Measurements from ENCODE around the gene KCNIP1.

KCNIP1 gene

DNA sequence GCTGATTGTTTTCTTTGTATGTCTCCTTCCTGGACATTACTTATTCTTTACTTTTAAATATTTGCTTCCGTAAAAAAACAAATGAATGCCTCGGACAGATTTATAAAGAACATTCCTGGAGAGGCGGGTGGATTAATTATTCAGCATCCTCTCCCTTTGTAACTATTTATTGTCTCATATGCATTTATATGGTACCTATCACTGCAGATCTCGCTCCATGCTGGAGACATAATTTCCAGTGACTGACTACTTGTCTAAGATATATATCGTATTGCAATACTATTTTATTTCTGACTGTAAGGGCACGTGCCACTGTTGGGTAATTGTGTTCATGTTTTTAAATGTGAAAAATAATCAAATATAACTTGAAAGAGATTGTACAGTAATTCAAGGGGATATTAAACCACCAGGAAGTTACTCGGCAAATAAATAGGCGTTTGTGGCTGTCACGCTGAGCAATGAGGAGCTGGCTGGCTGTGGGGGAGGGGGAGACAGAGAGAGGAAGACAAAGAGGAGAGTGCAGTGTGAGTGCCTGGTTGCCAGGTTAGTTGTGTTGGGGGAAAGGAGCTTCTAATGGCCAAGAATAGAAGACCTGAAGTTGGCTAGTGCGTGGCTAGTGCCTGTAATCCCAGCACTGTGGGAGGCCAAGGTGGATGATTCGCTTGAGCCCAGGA lies 147.9 kb downstream of the KCNIP1 start:
- no peak for FAIRE-seq

DNA sequence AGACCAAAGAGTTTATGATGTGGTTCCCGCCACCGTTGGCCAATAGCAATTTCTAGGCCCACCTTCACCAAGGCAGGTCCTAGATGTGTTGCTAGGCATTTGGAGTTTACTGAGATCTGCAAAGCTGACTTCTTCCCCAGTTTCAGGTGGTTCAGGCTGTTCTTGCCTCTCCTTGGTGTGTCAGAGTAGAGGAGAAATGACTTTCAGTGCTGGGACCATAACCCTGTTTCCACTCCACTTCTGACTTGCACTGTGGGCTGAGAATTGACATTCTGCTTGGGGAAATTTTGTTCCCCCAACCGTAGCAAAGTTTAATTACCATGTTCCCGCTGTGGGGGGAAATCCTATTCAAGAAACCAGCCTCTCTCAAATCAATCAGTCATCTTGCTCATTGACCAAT lies 151.7 kb downstream of the KCNIP1 start:
- no peak for FAIRE-seq

DNA sequence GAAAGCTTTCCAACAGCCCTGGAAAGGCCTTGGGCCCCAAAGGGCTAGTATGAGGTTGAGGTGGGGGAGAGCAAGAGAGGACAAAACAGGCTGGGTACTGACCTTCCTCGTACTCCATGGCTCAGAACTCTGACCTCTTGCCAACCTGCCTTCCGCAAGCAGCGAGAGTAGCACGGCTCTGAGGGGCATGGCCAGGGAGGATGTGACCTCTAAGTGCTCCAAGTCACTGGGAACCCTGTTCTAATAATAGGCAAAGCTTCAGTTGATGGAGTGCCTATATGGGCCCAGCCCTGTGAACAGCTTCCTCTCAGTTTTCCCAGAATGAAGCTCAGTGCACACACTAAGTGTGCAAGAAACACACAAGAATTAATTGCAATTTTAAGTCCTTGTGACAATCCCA lies 152.1 kb downstream of the KCNIP1 start:
- FAIRE-seq, result no peak

DNA sequence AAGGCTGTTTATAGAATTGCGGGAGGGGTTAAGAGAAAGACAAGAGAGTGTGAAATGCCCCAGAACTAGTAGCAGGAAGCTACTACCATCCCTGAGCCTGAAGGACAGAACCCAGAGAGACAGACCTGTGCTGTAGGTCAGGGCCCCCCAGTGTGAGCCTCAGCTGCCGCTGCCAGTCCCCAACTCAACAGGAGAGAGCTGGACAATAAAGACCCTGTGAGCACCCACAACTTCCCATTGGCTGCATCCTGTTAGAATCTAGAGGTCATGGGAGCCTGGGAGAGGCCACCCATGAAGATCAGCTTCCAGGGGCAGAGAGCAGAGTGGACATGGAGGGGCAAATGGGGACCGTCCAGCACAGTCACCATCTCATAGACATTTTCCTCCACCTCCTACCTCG lies 152.5 kb downstream of the KCNIP1 start:
- no peak for FAIRE-seq

DNA sequence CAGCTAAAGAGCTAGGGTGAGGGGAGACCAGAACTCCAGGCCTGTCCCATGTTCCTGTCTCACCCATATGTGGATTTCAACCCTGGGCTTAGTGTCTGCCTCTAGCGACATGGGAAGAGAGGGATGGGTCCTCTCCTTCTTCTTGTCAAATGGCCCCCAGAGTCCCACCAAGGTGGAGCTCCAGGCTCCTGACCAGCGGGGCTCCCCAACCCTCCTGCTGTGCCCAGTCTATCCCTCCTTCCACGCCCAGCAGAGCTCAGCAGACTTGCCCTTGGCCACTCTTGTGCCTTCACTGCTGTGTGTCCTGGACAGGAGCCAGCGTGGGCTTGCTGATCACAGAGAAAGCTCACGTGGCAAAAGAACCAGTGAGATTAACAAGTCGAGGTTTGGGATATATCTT lies 156.7 kb downstream of the KCNIP1 start:
- FAIRE-seq, result no peak

DNA sequence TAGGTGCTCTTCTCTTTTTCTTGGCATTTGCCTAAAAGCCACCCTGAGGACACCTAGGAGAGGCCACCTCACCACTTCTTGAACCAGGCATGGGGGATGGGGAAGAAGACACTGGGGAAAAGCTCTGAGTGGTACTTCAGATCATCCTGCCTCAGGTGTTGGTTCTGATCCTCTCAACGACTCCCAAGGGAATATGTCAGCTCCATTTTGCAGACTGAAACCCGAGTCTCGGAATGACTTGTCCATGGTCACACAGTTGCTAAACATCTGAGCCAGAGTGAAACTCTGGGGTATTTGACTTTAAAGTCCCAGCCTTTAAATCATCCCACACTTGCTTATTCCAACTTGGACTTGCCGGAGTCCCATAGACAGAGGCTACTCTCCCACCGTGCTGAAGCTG lies 159.1 kb downstream of the KCNIP1 start:
- no peak for FAIRE-seq

DNA sequence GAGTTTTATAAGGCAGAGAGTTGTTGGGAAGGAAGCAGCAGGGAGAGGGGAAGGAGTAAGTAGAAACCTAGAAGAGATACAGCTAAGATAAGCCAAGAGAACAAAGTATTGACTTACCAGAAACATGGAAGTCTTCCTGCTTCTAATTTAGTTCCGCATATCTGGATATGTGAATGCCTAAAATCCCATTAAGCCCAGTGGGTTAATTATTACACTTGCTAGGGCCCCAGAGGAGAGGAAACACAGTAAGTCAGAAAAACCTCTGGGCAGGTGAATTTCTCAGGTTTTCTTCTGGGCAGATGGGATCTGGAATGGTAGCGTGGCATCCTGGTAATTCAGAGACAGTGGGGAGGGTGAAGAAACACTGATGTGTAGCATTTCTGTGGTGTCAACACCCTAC lies 175.0 kb downstream of the KCNIP1 start:
- FAIRE-seq, result no peak

DNA sequence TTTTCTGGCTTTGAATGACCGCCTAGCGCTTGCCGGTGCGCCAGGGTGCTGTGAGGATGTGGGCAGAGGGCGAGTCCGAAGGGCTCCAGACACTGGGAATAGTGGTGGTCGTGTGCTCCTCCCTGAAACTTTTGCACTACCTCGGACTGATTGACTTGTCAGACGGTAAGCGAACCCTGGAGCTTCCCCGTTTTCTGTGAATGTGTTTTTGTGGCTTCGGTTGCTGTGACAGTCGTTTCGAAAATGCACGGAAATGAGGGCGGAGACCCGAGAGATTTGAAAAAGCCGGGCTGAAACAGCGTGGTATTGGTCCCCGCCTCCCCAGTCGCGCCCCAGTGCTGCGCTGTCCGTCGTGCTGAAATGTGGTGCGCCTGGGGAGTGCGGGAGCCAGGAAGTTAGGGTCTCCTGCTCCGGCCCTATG lies 177.2 kb downstream of the KCNIP1 start:
- FAIRE-seq, result no peak

DNA sequence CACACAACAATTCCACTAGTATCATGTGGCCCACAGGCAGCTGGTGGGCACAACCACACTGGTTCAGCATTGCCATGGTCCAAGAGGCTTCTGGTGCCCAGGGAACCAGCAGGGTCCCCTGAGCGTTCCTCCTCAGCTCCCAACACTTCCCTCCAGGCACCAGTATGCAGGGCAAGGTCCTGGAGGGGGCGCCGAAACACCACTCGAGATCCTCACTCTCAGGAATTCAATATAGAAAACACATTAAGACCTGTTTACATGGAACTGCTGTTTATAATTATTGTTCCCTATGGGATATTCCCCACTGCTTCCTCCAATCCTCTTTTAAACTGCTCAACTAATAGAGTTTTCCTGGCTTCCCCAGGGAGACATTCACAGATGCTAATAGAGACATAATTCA lies 187.8 kb downstream of the KCNIP1 start:
- no peak for FAIRE-seq

DNA sequence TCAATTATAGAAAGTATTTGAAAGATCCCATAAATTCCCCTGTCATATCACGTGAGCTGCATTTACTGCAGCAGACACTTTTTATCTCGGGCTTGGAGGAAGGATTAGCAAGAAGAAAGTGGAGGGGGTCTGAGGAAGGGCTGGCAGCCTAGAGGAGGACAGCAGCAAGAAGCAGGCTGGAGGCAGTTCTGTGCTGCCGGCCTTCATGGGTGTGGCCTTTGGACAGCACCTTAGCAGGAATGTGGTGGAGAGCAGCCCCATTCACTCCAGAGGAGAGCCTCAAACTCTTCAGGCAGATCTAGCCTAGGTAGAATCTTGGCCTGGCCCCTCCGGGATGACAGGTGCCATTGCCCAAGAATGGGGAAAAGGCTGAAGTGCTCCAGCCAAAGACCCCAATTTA lies 189.9 kb downstream of the KCNIP1 start:
- no peak for FAIRE-seq

DNA sequence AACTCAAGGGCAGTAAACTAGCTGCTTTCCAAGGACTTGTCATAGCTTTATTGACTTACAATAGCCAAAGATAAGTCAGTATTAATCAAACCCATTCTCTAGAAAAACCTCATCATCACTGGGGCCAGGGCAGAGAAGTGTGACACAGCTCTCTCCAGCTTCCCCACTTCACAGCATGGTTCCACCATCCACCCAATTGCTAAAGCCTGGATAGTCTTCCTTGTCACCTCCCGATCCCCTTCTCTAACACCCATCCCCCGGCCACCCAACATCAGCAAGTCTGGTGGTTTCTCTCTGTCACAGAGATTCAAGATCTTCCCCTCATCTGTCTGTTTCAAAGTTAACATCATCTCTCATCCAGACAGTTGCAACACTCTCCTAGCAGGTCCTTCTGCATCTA lies 191.1 kb downstream of the KCNIP1 start:
- no peak for FAIRE-seq

DNA sequence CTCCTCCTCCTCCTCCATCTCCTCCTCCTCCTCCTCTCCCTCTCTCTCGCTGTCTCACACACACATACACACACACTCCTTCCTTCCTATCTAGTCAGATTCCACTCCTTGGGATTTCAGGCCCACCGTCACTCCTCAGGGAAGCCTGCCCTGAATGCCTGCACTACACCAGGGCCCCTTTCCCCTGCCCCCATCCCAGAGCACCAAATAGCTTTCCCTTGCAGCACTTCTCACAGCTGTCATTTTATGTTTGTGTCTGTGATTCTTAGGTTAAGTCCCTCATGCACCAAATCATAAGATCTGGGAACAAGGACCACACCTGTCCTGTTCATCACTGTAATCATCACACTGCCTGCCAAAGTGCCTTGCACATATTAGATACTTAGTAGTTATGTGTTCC lies 193.2 kb downstream of the KCNIP1 start:
- FAIRE-seq, result no peak

DNA sequence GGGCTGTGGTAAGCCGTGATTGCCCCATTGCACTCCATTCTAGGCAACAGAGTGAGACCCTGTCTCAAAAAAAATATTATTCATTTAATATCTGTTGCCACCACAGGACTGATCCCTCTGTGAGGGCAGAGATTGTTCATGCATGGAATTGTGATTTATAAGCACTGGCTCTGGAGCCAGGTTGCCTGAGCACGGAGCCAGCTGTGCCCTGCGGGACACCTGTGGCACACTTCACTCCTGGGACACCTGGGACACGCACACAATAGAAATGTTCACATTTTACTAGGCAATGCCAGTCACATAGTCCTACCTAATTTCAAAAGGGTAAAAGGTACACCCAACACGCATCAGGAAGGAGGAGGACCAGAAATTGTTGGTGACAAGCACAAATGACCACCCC lies 196.7 kb downstream of the KCNIP1 start:
- no peak for FAIRE-seq

DNA sequence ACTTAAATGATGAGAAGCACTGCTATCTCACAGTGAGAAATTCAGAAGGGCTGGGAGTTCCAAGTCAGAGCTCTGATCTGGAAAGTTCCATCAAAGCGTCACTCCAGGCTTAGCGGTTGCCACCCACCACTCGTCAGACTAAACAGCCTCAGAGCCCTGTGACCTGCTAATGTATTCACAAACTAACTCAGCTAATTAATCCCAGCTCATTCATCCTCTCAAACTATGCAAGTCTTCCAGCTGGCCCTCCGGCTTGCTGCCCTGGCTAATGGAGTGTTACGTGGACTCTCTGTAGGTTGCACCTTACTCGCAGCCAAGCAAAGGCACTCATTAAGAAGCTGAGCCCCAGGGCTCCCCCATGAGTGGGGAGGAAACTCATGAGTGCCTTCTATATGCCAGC lies 197.5 kb downstream of the KCNIP1 start:
- FAIRE-seq, result no peak

DNA sequence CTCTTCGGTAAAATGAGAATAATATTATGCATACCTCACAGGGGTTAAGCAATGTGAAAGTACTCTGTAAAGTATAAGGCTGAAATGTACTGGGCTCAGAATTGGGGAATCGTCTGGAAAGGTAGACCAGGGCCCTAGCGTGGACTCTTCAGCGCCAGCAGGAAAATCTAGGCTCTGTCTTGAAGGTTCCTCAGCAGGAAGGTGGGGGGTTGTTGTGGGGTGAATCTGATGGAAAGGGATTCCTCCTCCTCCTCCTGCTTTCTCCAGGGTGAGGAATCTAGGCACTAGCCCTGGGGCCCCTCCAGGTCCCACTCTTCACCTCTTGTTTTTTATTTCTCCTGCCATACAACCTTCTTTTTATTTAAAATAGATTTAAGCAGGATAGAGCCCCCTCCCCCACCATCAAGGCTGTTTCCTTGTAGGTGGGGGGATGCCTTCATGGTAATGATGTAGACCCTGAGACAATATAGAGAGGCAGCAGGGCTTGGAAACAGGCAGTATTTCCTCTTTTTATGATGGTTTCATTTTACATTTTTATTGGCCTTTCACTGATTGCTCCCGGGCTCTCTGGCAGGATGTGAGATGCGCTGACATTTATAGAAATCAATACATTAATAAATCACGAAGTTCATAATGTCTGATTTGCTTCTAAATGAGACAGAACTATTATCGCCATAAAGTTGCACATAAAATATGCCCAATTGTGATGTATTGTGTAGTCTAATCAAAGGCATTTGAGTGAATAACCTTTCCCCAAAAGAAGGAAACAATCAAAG lies 200.8 kb downstream of the KCNIP1 start:
- FAIRE-seq, result no peak

DNA sequence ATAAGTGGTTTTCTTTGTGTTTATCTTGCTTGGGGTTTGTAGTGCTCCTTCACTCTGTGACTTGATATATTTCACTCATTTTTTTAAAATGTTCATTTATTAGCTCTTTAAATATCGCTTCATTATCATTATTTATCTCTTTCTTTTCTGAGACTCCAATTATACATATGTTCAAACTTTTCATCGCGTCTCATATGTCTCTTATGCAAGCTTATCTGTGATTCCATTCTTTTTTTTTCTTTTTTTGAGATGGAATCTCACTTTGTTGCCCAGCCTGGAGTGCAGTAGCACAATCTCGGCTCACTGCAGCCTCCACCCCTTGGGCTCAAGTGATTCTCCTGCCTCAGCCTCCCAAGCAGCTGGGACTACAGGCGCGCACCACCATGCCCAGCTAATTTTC lies 205.8 kb downstream of the KCNIP1 start:
- no peak for FAIRE-seq

DNA sequence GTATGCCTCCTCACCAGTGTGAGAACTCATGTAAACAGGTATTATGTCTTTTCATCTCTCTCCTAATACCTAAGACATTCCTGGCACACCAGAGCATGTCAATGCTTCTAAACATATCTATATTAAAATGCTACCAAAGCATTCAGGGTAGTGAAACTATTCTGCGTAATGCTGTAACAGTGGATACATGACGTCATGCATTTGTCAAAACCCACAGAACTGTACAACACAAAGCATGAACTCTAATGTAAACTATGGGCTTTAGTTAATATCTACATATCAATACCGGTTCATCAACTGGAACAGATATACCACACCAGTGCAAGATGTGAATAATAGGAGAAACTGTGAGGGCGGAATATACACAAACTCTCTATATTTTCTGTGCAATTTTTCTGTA lies 207.5 kb downstream of the KCNIP1 start:
- FAIRE-seq, result no peak

DNA sequence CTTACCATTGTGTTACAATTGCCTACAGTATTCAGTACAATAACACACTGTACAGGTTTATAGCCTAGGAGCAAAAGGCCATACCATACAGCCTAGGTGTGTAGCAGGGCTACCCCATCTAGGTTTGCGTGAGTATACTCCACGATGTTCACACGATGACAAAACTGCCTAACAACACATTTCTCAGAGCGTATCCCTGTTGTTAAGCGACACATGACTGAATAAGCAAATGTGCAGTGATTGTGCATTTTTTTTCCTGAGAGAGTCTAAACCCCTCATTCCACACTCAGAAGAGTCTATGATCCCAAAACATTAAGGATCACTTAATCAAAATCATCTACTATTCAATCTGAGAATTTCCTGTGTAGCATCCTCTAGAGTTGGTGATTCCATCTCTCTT lies 211.3 kb downstream of the KCNIP1 start:
- FAIRE-seq, result no peak

DNA sequence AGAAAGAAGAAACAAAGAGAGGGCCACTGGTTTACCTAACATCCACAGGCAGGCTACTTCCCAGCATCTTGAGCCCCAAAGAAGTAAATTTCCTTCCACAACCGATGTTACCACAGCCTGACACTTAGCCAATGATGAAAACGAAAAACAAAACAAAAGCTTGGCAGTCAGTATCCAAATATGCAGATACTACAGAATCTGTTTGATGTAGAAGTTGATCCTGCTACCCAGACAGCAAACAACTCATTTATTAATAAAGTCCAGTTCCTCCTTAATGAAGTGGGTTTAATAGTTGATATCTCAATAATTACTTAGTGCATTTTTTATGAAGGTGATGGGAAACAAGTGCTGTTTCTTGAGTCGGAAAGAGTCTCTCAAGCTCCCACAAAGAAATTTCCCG lies 212.6 kb downstream of the KCNIP1 start:
- no peak for FAIRE-seq

DNA sequence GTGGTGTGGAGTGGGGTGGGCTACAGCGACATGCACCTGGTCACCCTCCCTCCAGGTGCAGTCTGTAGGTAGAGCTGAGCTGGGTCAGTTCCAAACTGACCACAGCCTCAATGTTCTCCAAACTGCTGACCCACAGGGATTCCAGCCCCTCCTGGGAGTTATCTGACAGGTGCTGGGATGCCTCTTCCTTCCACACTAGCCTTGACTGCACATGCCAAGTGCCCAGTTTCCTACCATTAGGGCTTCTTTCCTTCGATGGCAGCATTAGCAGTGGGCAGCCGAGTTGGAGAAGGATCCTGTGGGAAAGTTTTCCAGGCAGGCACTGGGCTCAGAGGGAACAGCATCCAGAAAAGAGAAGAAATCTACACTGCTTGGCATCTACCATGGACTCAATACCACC lies 215.7 kb downstream of the KCNIP1 start:
- no peak for FAIRE-seq

DNA sequence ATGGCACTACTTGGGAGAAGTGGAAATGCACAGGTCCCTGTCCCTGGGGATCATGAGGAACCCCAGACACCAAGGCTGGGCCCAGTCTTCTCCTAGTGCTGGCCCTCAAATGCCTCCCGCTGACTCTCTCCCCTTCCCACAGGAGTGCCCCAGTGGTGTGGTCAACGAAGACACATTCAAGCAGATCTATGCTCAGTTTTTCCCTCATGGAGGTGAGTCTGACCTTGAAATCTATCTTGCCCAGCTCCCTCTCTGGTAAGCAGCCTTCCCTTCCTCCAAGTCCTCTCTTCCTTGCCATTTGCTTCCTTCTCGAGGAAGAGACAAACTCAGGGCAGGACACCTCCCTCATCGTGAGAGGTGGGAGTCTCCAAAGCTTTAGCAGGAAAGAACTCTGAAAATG lies 216.4 kb downstream of the KCNIP1 start:
- no peak for FAIRE-seq

DNA sequence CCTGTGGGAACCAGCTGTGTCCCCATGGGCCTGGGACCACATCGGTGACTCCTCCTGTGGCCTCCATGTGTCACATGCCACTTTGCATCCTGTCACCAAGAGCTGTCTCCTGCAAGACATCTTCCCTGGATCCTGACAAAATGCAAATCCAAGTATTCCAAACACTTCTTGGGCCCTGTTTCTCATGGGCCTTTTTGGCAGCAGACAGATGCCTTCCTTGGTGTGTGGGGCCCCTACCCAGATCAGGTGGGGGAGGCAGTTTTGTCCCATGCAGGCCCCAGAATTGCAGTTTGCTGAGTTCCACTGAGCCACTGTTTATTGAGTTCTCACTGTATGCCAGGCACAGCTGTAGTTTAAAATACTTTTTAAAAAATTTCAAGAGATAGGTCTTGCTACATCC lies 217.2 kb downstream of the KCNIP1 start:
- FAIRE-seq, result no peak

DNA sequence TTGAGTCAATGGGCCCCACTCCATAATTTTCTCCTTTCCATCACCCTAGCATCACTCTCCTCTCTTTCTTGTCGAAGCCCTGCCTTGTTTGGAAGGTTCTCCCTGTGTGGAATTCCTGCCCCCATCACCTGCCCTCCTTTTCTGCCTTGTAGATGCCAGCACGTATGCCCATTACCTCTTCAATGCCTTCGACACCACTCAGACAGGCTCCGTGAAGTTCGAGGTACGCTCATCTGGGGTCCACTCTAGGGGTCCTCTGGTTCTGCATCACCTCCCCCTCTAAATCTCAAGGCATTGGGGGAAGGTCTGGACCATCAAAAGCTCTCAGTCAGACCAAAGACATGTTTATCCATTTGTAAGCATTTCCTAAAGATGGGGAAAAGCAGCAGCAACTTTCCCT lies 217.9 kb downstream of the KCNIP1 start:
- no peak for FAIRE-seq

DNA sequence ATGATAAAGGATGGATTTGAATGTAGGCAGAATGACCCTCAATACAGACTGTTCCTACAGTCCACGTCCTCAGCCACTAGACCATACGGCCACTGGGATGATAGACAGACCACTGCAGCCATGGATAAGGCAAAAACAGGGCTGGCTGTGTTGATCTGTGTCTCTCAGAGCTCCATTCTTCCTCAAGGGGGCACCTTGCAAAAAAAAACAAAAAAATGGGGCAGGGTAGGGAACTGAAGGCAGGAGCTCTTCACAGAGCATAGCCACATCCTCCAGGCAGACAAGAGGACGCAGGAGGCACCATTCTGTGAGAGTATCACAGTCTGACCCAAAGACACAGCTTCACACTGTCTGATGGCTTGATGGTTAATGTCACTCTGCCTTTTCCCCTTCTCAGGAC lies 218.5 kb downstream of the KCNIP1 start:
- FAIRE-seq, result no peak

DNA sequence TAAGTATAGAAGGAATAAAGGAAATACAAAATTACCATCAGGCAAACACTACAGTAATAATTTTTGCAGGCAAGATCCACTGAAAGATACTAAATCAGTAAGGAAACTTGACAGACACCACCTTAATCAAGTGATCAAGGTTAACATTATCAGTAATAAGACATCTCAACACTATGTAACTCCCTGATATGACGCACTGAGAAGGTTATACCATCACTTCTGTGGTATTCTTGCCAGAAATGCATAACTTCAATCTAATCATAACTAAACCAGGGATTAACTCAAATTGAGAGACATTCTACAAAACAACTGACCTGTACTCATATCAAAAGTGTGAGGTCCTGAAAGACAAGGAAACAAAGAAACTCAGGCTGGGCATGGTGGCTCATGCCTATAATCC lies 227.2 kb downstream of the KCNIP1 start:
- FAIRE-seq, result no peak

Data from colon (tissue), 2 donors.